CD4-positive, alpha-beta T cell (primary cell): ENCODE data around the gene MEGF11. TPM values are rescaled to one million over a fixed set of nuclear protein-coding genes. Genes with fewer than 3 reads are reported as not detected.

Experiments used
- ATAC-seq: fragments of 200-7000 bp; cut with Tn5 transposase; one replicate; pipeline ENCODE4 v1.10.0; 2022; ENCODE audit warnings: mild to moderate bottlenecking; ENCODE audit not compliant: poor library complexity
- CTCF ChIA-PET: fragments of 350-600 bp; sonication (Branson Sonifier 250); formaldehyde crosslinking; loops from one replicate; lab custom pipeline; 2021; ENCODE audit warnings: antibody characterized with exemption, inconsistent platforms; lab: Charles Lee
- POLR2A ChIA-PET: fragments of 350-600 bp; sonication (Branson Sonifier 250); formaldehyde crosslinking; loops from one replicate; lab custom pipeline; 2021; ENCODE audit warnings: antibody characterized with exemption, inconsistent platforms; lab: Charles Lee
- DNase-seq, 14 experiments: peaks; one replicate each; pipeline ENCODE4 v3.0.0-alpha.2; 2013 to 2020; ENCODE audit warnings: mixed read lengths in 2 of 14
- H3K27ac ChIP-seq, 2 donors: one replicate each; pipeline versions ENCODE4 v1.5.1 to v1.7.0; 2013; ENCODE audit warnings: low read length in 2 of 2, low read depth in 1 of 2, mild to moderate bottlenecking in 1 of 2
- H3K27me3 ChIP-seq, 2 experiments: 1 replicate in 1 of 2; 2 replicates in 1 of 2; pipeline versions ENCODE4 v1.6.1 to v1.7.0; 2013; ENCODE audit warnings: low read length in 2 of 2, control low read depth in 1 of 2, mild to moderate bottlenecking in 1 of 2, moderate library complexity in 1 of 2; ENCODE audit not compliant: insufficient read depth in 2 of 2, control insufficient read depth in 1 of 2
- H3K36me3 ChIP-seq: one replicate; pipeline ENCODE4 v1.6.1; 2013; ENCODE audit warnings: low read length, control low read depth; ENCODE audit not compliant: insufficient read depth
- H3K4me1 ChIP-seq: one replicate; pipeline ENCODE4 v1.6.1; 2013; ENCODE audit warnings: low read length, control low read depth; ENCODE audit not compliant: insufficient read depth
- H3K4me3 ChIP-seq: one replicate; pipeline ENCODE4 v1.5.1; 2013; ENCODE audit warnings: mild to moderate bottlenecking, low read length, moderate library complexity
- H3K9me3 ChIP-seq, 2 experiments: 1 replicate in 1 of 2; 2 replicates in 1 of 2; pipeline versions ENCODE4 v1.6.1 to v1.7.0; 2013; ENCODE audit warnings: low read length in 2 of 2, mild to moderate bottlenecking in 2 of 2, control low read depth in 1 of 2, moderate library complexity in 1 of 2; ENCODE audit not compliant: control insufficient read depth in 1 of 2, insufficient read depth in 1 of 2
- H3K27ac Mint-ChIP-seq: one replicate; pipeline ENCODE4 v1.8.0; 2020; ENCODE audit warnings: mixed read lengths
- H3K27me3 Mint-ChIP-seq: one replicate; pipeline ENCODE4 v1.8.0; 2021; ENCODE audit warnings: mixed read lengths
- H3K36me3 Mint-ChIP-seq: one replicate; pipeline ENCODE4 v1.8.0; 2021; ENCODE audit warnings: low read depth, mixed read lengths
- H3K4me1 Mint-ChIP-seq: one replicate; pipeline ENCODE4 v1.8.0; 2021; ENCODE audit warnings: low read depth, mixed read lengths
- H3K4me3 Mint-ChIP-seq: one replicate; pipeline ENCODE4 v1.8.0; 2020; ENCODE audit warnings: mild to moderate bottlenecking, mixed read lengths
- H3K9me3 Mint-ChIP-seq: one replicate; pipeline ENCODE4 v1.8.0; 2020; ENCODE audit warnings: mixed read lengths
- CTCF ChIP-seq: fragments of 200-600 bp; IDR thresholded peaks from one replicate; pipeline ENCODE4 v1.8.0; 2022; ENCODE audit warnings: antibody characterized with exemption, mild to moderate bottlenecking
- intact Hi-C, 2 experiments: fragments of 100-400 bp; cut with DNase I in 1 of 2; cut with micrococcal nuclease in 1 of 2; formaldehyde crosslinking; loops; one replicate each; pipeline versions ENCODE4 v1.15.1 to v1.9.0; 2023 to 2025; cut with DNase I, micrococcal nuclease
- total RNA-seq, 174 experiments: library from RNA in 2 of 174; stranded (reverse) in 2 of 174; gene quantifications; one replicate each; pipeline ENCODE4 v1.2.3 and lab custom pipeline; 2021 to 2026

MEGF11 gene
- total RNA-seq, 2 experiments from 2014 or later, result not detected

DNA sequence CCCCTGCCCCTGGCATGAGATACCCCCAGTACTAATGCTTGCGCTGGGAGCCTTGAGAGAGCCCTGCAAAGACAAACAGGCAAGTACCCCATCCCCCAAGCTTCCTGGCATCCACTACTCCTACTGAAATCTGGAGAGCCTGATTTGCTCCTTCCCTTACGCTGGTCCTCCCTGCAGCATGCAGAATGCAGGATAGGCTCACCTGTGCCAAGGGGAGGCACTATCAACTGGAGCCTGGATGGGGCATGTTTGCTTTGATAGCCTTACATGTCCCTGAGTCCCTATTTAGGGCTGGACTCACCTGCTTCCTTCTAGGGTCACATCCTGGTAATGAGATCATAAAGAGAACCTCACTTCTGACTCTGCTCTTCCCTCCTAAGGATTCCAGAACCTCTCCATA, 341.3 kb downstream of the MEGF11 start:
- ATAC-seq (no peak), DNase-seq (no peak)
- Histone ChIP-seq H3K9me3 (no peaks in the 10 kb centered on the region), H3K4me1 (peaks cover 12% of the 10 kb centered on the region), H3K27ac (no peak overlapping the region), H3K4me3 (no peak overlapping the region), H3K27me3 (no peaks in the 10 kb centered on the region), H3K36me3 (peaks cover 17% of the 10 kb centered on the region)
- peaks cover under 1% of the 10 kb centered on the region for H3K4me1 Mint-ChIP-seq
- no peak overlapping the region for H3K4me3 Mint-ChIP-seq
- TF ChIP-seq CTCF, result no peak
- intact Hi-C loops, result no loop called here
- no peaks in the 10 kb centered on the region for H3K9me3 Mint-ChIP-seq
- H3K27ac Mint-ChIP-seq, result no peak overlapping the region
- ChIA-PET CTCF (no interaction called here), POLR2A (no interaction called here)
- no peaks in the 10 kb centered on the region for H3K27me3 Mint-ChIP-seq
- peaks cover 10% of the 10 kb centered on the region for H3K36me3 Mint-ChIP-seq

- Mint-ChIP-seq H3K4me3 (no peak overlapping the region), H3K27me3 (no peaks in the 10 kb centered on the region), H3K4me1 (no peaks in the 10 kb centered on the region), H3K27ac (no peak overlapping the region), H3K36me3 (peaks cover 29% of the 10 kb centered on the region), H3K9me3 (no peaks in the 10 kb centered on the region)
- CTCF ChIA-PET, result no interaction called here
- ATAC-seq (no peak), DNase-seq (no peak)
- Histone ChIP-seq H3K36me3 (peaks cover 19% of the 10 kb centered on the region), H3K9me3 (no peaks in the 10 kb centered on the region), H3K27ac (no peak overlapping the region), H3K27me3 (no peaks in the 10 kb centered on the region), H3K4me1 (no peaks in the 10 kb centered on the region), H3K4me3 (no peak overlapping the region)
- no peak for TF ChIP-seq CTCF
- intact Hi-C loops, result no loop called here
- POLR2A ChIA-PET, result no interaction called here
Observed at GRCh38 chr15:65910341-65910740, 343.2 kb downstream of the MEGF11 start.

DNA sequence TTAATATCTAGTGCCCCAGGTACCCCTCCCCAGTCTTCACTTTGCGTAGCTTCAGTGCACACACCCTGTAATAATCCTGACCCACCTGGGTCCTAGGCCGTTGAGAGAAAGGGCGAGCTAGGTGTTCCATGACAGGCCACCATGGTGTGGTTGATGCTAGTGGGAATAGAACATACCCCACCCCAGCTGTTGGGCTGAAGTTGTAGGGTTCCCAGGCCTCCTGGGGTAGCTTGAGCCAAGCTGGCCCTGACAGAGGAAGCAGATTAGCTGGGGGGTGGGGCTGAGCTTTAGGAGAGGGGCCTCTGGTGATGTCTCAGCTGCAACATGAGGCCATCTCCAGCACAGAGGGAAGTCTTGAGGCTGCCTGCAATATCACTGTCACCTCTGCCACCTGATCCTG, 343.7 kb downstream of the MEGF11 start:
- H3K27me3 Mint-ChIP-seq, result no peaks in the 10 kb centered on the region
- no peaks in the 10 kb centered on the region for H3K27me3 ChIP-seq
- H3K4me1 ChIP-seq, result no peaks in the 10 kb centered on the region
- no peaks in the 10 kb centered on the region for H3K4me1 Mint-ChIP-seq
- peaks cover 34% of the 10 kb centered on the region for H3K36me3 Mint-ChIP-seq
- peaks cover 23% of the 10 kb centered on the region for H3K36me3 ChIP-seq
- CTCF ChIA-PET, result no interaction called here
- intact Hi-C loops, result no loop called here
- H3K27ac Mint-ChIP-seq, result no peak overlapping the region
- POLR2A ChIA-PET, result no interaction called here
- H3K4me3 Mint-ChIP-seq, result no peak overlapping the region
- no peak overlapping the region for H3K27ac ChIP-seq
- no peaks in the 10 kb centered on the region for H3K9me3 ChIP-seq
- no peaks in the 10 kb centered on the region for H3K9me3 Mint-ChIP-seq
- no peak for ATAC-seq
- H3K4me3 ChIP-seq, result no peak overlapping the region
- no peak for TF ChIP-seq CTCF
- DNase-seq, result no peak
